Panc1 (cell line): ENCODE data around the gene CYP2E1. TPM values are rescaled to one million over a fixed set of nuclear protein-coding genes. Genes with fewer than 3 reads are reported as not detected.

ENCODE experiments used
- ATAC-seq: fragments of 200-7000 bp; cut with Tn5 transposase; 2 replicates; pipeline ENCODE4 v1.9.1; 2020; ENCODE audit warnings: mild to moderate bottlenecking, moderate library complexity
- BruUV-seq: library from RNA; stranded (reverse); fragments of 400-500 nt; replicated peaks from 2 replicates; lab custom pipeline; 2021; lab: Mats Ljungman, UMichigan
- CTCF ChIA-PET: fragments of 300-600 bp; sonication (Branson Sonifier 250); formaldehyde crosslinking; loops from one replicate; lab custom pipeline; 2022; ENCODE audit warnings: antibody characterized with exemption; lab: Charles Lee
- POLR2A ChIA-PET: fragments of 300-600 bp; sonication (Branson Sonifier 250); formaldehyde crosslinking; loops from one replicate; lab custom pipeline; 2022; ENCODE audit warnings: antibody characterized with exemption; lab: Charles Lee
- DNase-seq: peaks from one replicate; pipeline ENCODE4 v3.0.0-alpha.2; 2010; ENCODE audit warnings: low read depth, low spot score
- H3K27ac ChIP-seq: 2 replicates; pipeline ENCODE4 v1.5.1; 2011; ENCODE audit warnings: mild to moderate bottlenecking, low read length, inconsistent platforms
- H3K27me3 ChIP-seq: fragments of 200-500 bp; sonication (Bioruptor generic); 2 replicates; pipeline ENCODE4 v1.6.0; 2014; ENCODE audit warnings: low read length, inconsistent platforms; ENCODE audit not compliant: control insufficient read depth, insufficient read depth
- H3K36me3 ChIP-seq: fragments of 200-500 bp; sonication (Bioruptor generic); 2 replicates; pipeline ENCODE4 v1.5.1; 2014; ENCODE audit warnings: inconsistent platforms, mild to moderate bottlenecking, low read length, moderate library complexity; ENCODE audit not compliant: control insufficient read depth, insufficient read depth
- H3K4me1 ChIP-seq: 2 replicates; pipeline ENCODE4 v1.5.1; 2011; ENCODE audit warnings: inconsistent platforms, mild to moderate bottlenecking, low read length, moderate library complexity; ENCODE audit not compliant: control insufficient read depth, insufficient read depth
- H3K4me3 ChIP-seq, 2 experiments: 2 replicates each; pipeline ENCODE4 v1.5.1; 2011 to 2012; ENCODE audit warnings: low read depth in 2 of 2, low read length in 2 of 2, mild to moderate bottlenecking in 2 of 2, inconsistent platforms in 1 of 2, moderate library complexity in 1 of 2
- H3K9me3 ChIP-seq: fragments of 200-500 bp; sonication (Bioruptor generic); 2 replicates; pipeline ENCODE4 v1.5.1; 2014; ENCODE audit warnings: low read depth, mild to moderate bottlenecking, inconsistent platforms, low read length, moderate library complexity; ENCODE audit not compliant: control insufficient read depth, insufficient read depth
- CTCF ChIP-seq: fragments of 450-650 bp; IDR thresholded peaks from 2 replicates; pipeline ENCODE4 v1.5.1; 2017; ENCODE audit warnings: mild to moderate bottlenecking
- POLR2AphosphoS5 ChIP-seq: IDR thresholded peaks from 2 replicates; pipeline ENCODE4 v1.6.1; 2012; ENCODE audit warnings: mild to moderate bottlenecking, low read depth, low read length, moderate library complexity
- REST ChIP-seq, 2 experiments: IDR thresholded peaks; 2 replicates each; pipeline ENCODE4 v1.6.1; 2011 to 2012; ENCODE audit warnings: low read depth in 2 of 2, control low read depth in 1 of 2, low read length in 1 of 2, mild to moderate bottlenecking in 1 of 2, moderate library complexity in 1 of 2; ENCODE audit not compliant: insufficient read depth in 1 of 2
- SIN3A ChIP-seq: IDR thresholded peaks from 2 replicates; pipeline ENCODE4 v1.6.1; 2012; ENCODE audit warnings: low read depth, mild to moderate bottlenecking, low read length, moderate library complexity, borderline replicate concordance; ENCODE audit not compliant: insufficient read depth
- TCF7L2 ChIP-seq: IDR thresholded peaks from 2 replicates; pipeline ENCODE4 v1.6.1; 2011; ENCODE audit warnings: mild to moderate bottlenecking, low read depth, low read length, inconsistent platforms
- in situ Hi-C: cut with HindIII; loops from 2 replicates; pipeline ENCODE4 v1.10.0; 2016; ENCODE audit warnings: low sequenced_read_pairs, low pct_unique_long_range_greater_than_20kb
- intact Hi-C: fragments of 100-400 bp; cut with micrococcal nuclease; formaldehyde crosslinking; loops from one replicate; pipeline ENCODE4 v1.10.0; 2022; ENCODE audit not compliant: unreplicated experiment
- total RNA-seq: library from RNA; stranded (reverse); gene quantifications from one replicate; pipeline ENCODE4 v1.2.1, GENCODE V29; 2021; ENCODE audit not compliant: unreplicated experiment

The CYP2E1 gene
- total RNA-seq, 1 experiment from 2014 or later: 1.1 TPM

GRCh38 chr10:133481657-133482056 lies 45.5 kb upstream of the CYP2E1 start:
- H3K27me3 ChIP-seq: peaks cover 22% of the 10 kb centered on the region
- in situ Hi-C loops: no loop called here
- TF ChIP-seq CTCF (no peak), POLR2AphosphoS5 (no peak), REST (IDR thresholded peaks at IDR 0.05; ENCODE audit: insufficient read depth in 1 of 2, low read depth in 2 of 2, low read length in 1 of 2) (no peak)
- peaks cover 8% of the 10 kb centered on the region; the same call in 1 of the 2 replicates for H3K9me3 ChIP-seq
- H3K4me1 ChIP-seq: no peaks in the 10 kb centered on the region
- no peak overlapping the region for H3K4me3 ChIP-seq
- peak; percentile 58; the same call in 1 of the 2 replicates for ATAC-seq
- POLR2A ChIA-PET: no interaction called here
- CTCF ChIA-PET: no interaction called here
- BruUV-seq: no TSS peak
- no peaks in the 10 kb centered on the region for H3K36me3 ChIP-seq
- intact Hi-C loops: no loop called here
- H3K27ac ChIP-seq: no peak overlapping the region
- no peak for DNase-seq

GRCh38 chr10:133484818-133485217 lies 42.3 kb upstream of the CYP2E1 start:
- CTCF ChIA-PET: no interaction called here
- no peak for ATAC-seq
- Histone ChIP-seq H3K4me3 (no peak overlapping the region), H3K9me3 (peaks cover 8% of the 10 kb centered on the region; the same call in 1 of the 2 replicates), H3K27me3 (peaks cover 22% of the 10 kb centered on the region), H3K4me1 (no peaks in the 10 kb centered on the region), H3K36me3 (no peaks in the 10 kb centered on the region), H3K27ac (no peak overlapping the region)
- no TSS peak for BruUV-seq
- POLR2A ChIA-PET: interaction anchor here (0.6 kb wide), 1 partner anchor 41 kb away, joined by 6 read pairs; no protein-coding TSS in a partner anchor
- in situ Hi-C loops (no loop called here), intact Hi-C loops (no loop called here)
- no peak for DNase-seq
- no peak for TF ChIP-seq POLR2AphosphoS5
- no peak for TF ChIP-seq REST (IDR thresholded peaks at IDR 0.05; ENCODE audit: insufficient read depth in 1 of 2, low read depth in 2 of 2, low read length in 1 of 2)
- no peak for TF ChIP-seq CTCF
- no peak for TF ChIP-seq TCF7L2
- TF ChIP-seq SIN3A: no peak
